ENCODE measurements around the gene PIK3R1.

Gene PIK3R1

DNA sequence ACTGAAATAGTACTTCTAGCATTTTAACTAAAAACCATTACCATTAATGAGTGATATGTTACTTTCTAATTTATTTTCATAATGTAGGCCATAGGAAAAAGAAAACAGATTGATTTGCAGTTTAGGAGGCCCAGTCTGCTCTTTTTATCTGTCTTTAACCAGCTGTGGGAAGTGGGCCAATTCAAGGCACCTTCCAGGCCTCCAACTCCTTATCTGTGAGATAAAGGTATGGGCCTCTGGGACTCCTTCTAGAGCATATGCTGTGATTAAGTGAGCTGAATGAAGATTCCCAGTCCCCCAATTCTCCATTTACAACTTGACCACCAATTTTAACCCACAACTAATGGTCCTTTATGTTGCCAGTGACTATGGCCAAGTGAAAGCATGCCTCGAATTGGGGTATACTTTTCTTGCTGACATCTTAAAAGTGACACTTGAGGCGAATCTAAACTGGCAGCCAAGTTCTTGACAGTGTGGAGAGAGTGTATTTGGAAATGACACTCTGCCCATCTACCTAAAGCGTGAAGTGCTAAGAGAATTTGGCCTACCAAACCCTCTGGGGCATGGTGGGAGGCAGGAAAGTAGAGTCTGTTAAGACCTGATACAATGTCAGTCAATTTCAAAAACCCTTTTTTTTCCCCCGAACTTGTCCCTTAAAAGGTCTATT, 88.3 kb downstream of the PIK3R1 start:
- no peak for DNase-seq

DNA sequence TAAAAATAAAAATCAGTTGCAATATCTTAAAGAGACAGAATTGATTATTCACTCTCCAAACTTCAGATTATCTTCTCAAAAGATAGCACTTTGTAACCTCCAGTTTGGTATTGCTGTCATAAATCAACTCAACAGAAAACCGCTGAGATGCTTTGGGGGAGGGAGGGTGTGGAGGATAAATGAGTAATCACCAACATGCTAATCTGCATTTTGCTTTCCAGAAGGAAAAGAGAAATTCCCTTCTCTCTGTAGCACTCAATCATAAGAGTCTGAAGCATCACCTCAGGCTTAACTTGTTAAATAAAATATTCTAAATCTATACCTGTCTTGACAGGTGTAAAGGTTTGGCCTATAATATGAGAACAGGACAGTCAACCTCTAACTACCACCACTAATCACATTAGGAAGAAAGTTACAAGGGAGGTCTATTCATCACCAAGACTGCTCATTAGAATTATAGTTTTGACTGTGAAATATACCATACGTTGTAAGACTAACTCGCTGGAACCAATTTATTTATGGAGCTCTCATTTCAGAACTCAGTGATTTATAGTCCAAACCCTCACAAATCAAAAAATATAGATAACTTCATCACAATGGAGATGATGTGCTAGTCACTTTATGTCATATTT, 89.0 kb downstream of the PIK3R1 start:
- no peak for DNase-seq

DNA sequence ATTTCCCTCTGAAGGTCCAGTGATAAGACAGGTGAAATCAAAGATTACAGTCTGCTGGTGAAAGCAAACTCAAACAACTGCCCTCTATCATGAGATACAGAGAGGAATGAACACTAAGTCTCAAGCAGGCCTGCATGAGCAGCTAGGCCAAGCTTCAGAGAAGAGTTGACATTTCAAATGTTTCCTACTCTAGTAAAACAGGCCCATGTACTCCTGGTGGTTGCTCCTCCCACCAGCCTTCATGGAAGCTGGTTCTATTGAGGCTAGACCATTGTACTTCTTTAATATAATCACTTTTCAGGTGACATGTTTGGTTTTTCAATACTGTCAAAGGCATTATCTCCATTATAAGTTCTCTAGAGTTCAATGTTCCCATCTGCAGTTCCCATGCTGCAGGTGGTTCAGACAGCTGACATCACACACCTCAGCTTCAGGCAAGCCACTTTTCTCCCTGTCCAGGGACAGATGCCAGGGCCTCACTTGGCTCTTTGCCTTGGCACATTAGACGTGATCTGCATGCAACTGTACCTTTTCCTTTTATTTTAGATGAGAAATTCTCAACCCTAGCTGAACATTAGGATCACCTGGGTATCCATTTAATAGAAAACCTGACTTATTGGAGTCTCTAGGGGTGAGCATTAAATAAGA, 89.8 kb downstream of the PIK3R1 start:
- no peak for DNase-seq

DNA sequence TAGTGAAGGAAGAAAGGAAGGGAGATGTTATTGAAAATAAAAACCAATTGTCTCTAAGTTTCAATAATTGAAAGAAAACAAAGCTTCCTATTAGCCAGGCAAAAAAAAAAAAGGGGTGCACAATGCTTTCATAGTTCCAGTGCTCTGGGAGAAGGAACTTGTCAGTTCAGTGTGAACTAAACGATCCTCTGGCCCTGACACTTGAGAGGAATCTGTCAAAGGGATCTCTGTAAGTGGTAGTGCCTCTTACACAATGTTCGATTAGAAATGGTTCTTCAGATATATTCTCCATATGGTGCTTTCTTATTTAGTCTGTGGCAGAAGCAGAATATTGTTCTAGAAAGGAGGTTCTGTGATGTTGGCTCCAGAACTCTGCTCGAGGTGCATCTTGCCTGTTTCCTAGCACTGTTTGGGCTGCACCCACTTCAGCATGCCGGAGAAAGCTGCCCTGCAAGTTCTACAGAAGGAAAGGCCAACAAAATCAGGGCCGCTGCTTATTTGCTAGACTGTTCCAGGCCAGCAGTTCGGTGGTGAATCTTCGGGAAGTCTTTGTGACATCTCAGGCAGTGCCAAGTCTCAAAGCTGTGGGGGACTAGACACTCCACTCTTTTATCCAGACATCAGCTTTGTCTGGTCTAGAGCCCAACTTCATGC, 90.9 kb downstream of the PIK3R1 start:
- no peak for DNase-seq

DNA sequence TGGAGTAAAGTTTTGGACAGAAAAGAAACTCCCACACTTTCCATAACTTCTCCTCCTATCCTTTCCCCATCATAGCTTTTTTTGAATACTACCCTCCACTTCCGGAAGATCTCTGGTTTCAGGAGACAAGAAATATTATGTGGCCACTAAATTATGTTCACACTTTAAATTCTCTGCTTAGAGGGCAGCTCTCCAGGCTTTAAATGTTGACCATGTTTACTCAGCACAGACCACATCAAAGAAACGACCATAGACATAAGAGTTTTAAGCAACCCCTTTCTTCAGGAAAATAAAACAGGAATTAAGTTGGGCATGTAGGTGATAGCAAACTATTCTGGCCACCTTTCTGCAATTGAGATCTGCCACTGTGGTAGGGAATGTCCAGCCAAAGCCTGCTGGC, 97.8 kb downstream of the PIK3R1 start:
- no peak for DNase-seq

DNA sequence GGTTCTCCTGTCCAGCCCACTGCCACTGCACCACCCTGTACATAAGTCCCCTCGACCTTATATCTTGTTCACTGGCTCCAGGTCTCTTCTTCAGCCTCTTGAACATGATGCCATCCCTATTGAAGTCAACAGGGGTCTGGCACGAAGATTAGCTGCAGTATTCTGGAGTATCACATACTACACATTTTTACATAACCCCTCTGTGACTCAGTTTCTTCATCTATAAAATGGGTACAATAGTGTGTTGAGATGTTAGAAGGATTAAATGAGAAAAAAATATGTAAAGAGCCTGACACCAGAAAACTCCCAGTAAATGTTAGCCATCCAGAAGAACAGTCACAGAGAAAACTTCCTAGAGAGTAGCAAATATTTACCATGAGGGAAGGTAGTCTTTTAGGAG, 98.9 kb downstream of the PIK3R1 start:
- DNase-seq, result no peak

DNA sequence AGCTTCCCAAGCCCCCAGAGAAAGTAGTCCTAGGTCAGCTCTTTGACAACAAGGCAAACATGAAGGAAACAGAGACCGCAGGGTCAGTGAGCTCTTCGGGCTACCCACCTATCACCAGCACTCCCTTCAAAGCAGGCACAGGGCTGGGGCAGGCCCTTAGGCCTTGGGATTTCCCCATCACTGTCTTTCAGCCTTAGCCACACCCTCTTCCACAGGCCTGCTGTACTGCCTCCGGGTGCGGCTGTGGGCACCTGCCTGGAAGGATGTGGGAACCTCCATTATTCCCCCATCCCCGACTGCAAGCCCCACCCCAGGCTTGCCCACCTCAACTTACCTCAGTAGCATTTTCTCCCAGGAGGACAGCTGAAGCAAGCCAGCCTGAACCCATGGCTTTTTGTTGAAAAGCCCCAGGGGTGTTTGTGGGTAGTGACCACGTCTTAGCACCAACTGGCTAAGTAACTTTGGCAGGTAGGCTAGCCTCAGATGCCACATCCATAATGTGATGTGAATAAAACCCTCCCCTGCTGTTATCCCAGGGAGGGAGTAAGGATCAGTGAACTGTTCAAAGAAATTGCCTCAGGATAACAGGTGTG, 100.2 kb downstream of the PIK3R1 start:
- no peak for DNase-seq

DNA sequence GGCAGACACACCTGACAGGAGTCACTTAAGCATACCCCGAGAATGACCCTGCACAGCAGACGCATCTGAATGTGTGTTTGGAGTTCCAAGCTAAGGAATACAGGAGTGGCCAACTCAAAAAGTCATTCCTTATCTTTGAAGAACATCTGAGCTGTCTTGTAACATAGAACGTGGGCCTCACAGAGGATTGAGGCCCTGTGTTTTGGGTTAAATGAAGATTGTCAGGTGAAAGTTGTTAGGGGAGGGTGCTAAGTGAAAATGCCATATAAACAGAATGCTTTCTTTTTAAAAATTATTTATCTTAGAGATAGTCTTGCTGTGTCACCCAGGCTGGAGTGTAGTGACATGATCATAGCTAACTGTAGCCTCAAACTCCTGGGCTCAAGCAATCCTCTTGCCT, 100.9 kb downstream of the PIK3R1 start:
- no peak for DNase-seq

DNA sequence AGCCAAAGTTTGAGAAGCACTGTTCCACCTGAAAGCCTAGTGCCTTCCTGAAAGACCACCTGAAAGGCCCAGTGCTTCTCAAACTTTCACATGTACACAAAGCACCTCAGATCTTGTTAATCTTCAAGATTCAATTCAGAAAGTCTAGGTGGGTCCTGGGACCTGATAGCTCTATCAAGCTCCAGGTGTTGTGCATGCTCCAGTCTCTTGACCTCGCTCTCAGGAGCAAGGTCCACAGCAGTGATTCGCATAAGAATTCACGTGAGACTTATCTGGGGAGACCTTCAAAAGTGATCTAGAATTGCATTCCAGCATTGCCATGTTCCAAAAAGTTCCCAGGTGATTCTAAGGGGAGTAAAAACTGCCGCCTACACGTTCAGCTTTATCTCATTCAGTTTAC, 102.1 kb downstream of the PIK3R1 start:
- DNase-seq, result no peak

DNA sequence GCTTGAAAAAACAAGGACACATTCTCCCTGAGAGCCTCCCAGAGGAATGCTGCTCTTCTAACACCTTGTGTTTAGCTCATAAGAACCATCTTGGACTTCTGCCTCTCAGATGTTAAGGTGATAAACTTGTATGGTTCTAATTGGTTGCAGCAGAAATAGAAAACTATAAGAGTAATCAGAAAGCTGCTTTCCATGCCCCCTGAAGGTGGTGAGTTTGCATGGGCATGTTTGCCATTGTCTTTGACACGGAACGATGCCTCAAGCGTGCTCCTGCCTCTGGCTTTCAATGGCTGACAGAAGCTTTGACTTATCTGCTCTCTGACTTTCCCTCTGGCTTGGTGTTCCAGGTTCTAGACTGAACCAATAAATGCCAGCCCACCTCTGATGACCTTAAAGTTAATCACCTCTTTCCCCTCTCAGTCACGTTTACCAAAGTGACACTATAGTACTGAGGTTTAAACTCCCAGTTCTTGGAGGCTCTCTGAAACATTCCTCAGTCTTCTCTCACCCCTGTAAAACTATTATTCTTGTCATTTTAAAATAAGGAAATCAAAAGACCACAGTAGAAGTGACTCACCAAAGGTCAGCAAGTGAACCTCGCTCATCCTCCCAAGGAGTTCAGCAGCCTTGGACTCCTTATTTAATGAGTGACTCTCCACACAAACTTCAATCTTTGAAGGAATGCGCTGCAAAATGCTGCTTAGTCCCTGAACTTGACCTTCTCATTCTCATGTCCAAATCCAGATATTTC, 103.6 kb downstream of the PIK3R1 start:
- no peak for DNase-seq

DNA sequence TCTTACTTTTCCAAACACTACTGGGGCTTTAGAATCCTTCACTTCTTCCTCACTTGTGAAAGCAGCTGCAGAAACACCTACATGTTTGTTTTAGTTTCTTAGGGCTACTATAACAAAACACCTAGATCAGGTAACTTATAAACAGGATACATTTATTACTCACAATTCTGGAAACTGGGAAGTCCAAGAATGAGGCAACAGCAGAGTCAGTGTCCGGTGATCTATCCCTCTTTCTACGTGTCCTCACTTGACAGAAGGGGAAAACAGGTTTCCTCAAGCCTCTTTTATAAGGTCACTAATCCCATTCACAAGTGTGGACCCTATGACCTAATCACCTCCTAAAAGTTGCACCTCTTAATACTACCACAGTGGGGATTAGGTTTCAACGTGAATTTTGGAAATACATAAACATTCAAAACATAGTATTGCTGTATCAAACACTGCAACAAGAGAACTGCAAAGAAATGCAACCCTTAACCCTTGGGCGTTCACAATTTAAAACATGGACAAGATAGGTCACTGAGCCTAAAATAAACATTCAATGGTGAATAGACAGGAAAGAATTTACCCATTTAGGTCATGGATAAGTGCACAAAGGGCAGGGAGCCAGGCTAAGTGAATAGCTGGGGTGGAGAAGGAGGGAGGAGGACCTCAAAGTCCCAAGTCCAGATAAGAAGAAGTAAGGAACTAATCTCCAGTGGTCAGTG, 104.3 kb downstream of the PIK3R1 start:
- DNase-seq, result no peak

DNA sequence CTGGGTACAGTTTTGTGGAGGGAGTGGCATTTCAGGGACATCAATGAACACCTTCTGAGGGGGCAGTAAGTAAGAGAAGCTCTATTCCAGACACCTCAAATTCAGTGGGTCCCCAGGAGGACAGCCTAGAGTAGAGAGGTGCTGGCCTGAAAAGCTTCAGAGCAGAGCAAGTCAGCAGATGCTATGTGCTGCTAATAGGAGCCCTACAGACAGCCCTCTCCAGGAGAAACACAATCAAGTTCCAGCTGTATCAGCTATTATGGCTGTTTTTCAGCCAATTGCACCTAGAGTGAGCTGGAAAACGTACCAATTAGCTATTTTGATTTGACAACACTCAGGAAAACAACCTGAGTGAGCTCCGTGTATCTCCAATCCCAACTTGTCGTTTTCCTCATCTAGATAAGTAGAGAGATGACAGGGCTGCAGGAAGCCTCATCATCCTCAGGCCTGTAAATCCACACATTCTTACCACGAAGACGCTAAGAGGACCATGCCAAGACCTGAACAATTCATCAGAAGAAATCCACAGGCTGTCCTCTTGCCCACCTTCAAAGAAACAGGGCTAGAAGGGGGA, 104.9 kb downstream of the PIK3R1 start:
- DNase-seq, result no peak

DNA sequence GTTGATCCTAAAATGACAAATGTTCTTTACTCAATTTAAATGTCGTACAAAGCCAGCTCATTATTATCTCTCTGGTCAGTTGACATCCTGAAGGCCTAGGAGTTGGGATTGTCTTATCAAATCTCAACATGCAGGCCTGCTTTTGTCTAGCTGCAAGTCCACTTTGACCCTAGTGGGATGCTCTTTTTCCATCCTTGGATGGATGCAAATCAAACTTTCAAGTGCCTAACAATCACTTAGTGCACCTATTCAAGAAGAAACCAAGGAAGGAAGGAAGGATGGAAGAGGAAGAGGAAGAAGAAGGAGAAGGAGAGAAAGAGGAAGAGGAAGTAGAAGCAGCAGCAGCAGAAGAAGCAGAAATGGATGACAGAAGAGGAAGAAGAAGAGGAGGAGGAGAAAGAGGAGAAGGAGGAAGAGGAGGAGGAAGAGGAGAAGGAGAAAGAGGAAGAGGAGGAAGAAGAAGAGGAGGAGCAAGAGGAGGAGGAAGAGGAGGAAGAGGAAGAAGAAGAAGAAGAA, 109.6 kb downstream of the PIK3R1 start:
- DNase-seq, result no peak

DNA sequence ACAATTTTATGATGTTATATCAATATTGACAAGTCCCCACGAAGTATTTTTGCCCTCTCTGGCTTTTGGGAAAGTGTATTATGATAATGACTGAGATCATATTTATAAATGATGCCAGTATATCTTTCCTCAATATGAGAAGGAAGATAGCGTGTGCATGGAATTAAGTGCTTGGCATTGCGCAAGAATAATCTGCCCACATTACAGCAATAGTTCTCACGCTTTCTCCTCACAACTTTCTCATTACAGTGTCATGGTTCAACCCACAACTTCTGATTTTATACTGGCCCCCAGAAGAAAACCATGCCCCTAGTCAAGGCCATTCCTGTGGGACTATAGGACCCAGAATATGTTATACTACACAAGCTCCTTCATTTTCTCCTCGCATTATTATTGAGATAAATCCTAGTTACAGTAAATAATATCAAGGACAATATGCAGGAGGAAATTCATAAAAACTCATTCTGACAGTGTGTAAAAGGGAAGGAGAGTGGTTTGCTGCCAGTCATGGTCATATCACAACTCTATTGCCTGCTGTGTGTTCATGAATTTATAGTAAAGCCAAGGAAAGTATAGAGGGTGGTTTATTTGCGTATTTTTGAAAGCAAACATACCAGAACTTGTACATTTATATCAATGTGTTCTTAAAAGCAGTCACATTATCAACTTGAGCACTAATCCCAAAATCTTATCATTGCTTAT, 114.1 kb downstream of the PIK3R1 start:
- no peak for DNase-seq

DNA sequence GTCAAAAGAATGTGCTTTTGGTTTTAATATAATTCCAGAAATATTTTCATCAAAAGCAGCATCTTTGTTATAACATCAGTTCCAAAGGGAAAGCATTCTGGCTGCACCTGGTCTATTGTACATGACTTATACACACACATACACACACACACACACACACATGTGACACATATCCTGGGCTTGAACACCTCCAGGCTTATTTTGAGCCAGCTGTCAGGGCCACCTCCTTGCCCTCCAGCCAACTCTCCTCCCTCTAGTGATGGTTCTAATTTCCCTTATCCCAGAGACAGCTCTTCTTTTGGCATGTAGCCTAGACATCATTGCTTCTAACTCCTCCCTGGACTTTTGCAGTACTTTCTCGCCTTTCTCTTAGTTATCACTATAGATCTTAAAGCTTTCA, 115.0 kb downstream of the PIK3R1 start:
- DNase-seq, result no peak

DNA sequence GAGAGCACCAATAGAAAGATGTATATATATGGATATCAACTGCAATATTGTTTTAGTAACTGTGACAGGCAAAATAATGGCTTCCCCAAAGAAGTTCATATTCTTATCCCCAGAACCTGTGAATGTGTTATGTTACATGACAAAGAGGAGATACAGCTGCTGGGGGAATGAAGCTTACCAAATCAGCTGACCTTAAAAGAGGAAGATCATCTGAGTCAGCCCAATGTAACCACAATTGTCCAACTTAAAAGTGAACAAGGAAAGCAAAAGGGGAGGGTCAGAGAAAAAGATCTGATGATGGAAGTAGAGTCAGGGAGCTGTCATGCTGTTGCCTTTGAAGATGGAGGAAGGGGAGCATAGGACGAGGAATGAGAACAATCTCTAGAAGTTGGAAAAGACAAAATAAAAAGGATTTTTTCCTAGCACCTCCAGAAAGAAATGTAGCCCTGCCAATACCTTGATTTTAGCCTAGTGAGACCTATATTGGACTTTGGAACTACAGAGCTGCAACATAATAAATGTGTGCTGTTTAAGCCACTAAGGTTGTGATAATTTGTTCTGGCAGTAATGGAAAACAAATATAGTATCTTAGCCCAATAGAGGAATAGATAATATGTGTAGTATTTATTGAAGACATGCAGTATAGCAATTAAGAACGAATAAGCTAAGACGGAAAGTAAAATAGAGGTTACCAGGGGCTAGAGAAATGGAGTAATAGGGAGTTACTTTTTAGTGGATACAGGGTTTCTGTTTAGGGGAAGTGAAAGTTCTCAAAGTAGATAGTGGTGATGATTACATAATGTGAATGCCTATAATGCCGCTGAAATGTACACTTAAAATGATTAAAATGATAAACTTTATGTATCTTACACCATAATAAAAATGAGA, 115.9 kb downstream of the PIK3R1 start:
- no peak for DNase-seq

DNA sequence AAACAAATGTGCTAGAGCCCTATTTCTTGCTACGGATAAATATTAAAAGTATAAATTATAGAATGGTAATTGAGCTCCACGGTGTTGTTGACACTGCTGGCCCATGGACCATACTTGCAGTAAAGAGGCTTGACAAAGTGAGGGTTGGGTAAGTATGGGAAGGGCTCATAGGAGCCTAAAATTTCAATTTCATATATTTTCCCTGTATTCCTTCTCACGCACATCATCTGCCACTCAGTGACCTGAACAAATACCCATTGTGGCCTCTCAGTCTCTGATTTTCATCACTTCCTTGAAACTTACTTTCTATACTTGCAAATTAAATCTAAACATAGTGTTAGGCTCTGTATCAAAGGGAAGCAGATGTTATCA, 116.5 kb downstream of the PIK3R1 start:
- no peak for DNase-seq

DNA sequence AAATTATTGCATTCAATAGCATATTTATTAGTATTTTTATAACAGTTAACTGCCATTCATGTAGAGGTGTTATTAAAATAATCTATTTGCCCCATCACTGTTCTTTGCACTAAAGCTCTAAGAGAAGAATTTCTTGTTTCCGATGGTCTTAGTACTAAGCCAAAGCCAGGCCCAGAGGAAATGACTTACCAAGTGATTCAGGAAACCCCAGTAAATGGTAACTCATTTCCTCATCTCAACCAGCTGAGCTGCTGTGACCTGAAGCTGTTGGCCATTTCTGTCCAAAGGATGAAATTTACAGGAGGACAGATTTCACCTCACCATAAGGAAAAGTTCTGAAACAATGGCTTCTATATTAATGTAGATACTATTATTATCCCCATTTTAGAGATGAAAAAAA, 117.0 kb downstream of the PIK3R1 start:
- DNase-seq, result no peak

DNA sequence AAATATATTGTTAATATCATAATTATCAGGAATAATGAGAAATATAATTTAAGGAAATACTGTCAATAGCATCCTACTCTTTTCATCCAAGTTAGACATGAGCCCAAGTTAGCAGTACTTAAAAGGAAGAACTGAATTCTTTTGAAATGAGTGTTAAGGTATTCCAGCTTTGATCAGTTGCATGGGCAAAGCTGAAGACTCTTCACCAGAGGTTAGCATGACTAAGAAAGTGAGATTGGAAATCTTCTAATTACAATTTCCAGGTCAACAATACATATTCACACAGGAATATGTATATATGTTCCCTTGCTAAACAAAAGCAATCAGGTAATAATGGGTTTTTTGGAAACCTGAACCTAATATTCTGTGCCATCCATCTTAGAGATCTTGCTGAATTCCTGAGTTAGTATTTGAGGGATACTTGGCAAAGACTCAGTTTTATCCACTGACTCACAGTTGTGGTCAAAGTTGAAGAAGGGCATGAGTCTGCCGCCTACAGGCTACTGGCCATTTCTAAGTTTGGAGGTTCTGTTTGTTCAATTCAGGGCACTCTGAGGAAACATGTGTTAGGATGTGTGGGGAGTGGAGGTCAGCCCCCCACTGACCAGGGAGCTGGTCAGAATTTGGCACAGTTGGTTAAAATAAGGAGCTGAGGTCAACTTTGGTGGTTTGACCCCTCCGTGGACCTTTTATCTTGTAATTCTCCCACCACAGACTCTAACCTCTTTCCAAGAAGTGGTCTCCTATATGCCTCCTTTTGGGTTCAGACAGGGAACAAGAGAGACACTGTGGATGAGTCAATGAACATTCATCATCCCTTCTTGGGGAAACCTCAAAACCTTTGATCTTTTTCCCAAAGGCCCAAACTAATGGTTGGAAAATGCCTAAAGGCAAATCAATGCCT, 118.3 kb downstream of the PIK3R1 start:
- DNase-seq, result no peak

Measured in retina (tissue), 1 donor.